DND-41 (cell line): ENCODE results near the gene CAV2.

Experiments
- CTCF ChIP-seq: IDR thresholded peaks from 2 replicates; pipeline ENCODE4 v1.5.1; 2012; ENCODE audit warnings: borderline replicate concordance, low read length, moderate library complexity, mild to moderate bottlenecking; ENCODE audit not compliant: poor library complexity, severe bottlenecking; ENCODE audit errors: extremely low read depth
- EZH2 ChIP-seq: IDR thresholded peaks from 3 replicates; pipeline ENCODE4 v1.6.1; 2012; ENCODE audit warnings: borderline replicate concordance, low read depth, mild to moderate bottlenecking, moderate library complexity, low read length, inconsistent platforms; ENCODE audit not compliant: severe bottlenecking

GRCh38 chr7:116530107-116530820 lies 30.7 kb downstream of the CAV2 start:
- TF ChIP-seq CTCF (no peak), EZH2 (no peak)
